H1 (cell line): Measurements from ENCODE around the gene S100G. TPM values are rescaled to one million over a fixed set of nuclear protein-coding genes. Genes with fewer than 3 reads are reported as not detected.

Source experiments
- CTCF ChIA-PET: fragments of 300-600 bp; sonication (Branson Sonifier 250); formaldehyde crosslinking; loops from one replicate; lab custom pipeline; 2021; ENCODE audit not compliant: partially characterized antibody; lab: Charles Lee
- POLR2A ChIA-PET: fragments of 300-600 bp; sonication (Branson Sonifier 250); formaldehyde crosslinking; loops from one replicate; lab custom pipeline; 2021; ENCODE audit warnings: inconsistent platforms; ENCODE audit not compliant: partially characterized antibody; lab: Charles Lee
- DNase-seq, 2 experiments: peaks; one replicate each; pipeline versions ENCODE4 v3.0.0 to v3.0.0-alpha.2; 2010 to 2022; ENCODE audit warnings: low spot score in 2 of 2, low read depth in 1 of 2, mixed read lengths in 1 of 2
- FAIRE-seq: peaks from 2 replicates; lab custom pipeline; 2011; peaks lifted over from hg19 to GRCh38; lab: Jason Lieb, UNC
- H2AFZ ChIP-seq: 2 replicates; pipeline ENCODE4 v1.8.1; 2012; ENCODE audit warnings: low read length, inconsistent platforms
- H2AK5ac ChIP-seq: 2 replicates; pipeline ENCODE4 v1.6.1; 2013; ENCODE audit warnings: low read depth, low read length
- H2BK120ac ChIP-seq: replicated peaks from 2 replicates; pipeline ENCODE3; 2013; ENCODE audit warnings: low read depth, low read length, inconsistent platforms
- H2BK12ac ChIP-seq: 2 replicates; pipeline ENCODE4 v1.6.1; 2013; ENCODE audit warnings: low read depth, low read length
- H2BK15ac ChIP-seq: 2 replicates; pipeline ENCODE4 v1.6.1; 2013; ENCODE audit warnings: low read length
- H2BK20ac ChIP-seq: 2 replicates; pipeline ENCODE4 v1.6.1; 2013; ENCODE audit warnings: low read length
- H2BK5ac ChIP-seq: 2 replicates; pipeline ENCODE4 v1.6.1; 2013; ENCODE audit warnings: low read depth, low read length
- H3K14ac ChIP-seq: 2 replicates; pipeline ENCODE4 v1.6.1; 2013; ENCODE audit warnings: inconsistent platforms; ENCODE audit not compliant: insufficient read length
- H3K18ac ChIP-seq: 2 replicates; pipeline ENCODE4 v1.6.1; 2013; ENCODE audit warnings: low read length; ENCODE audit errors: extremely low read depth
- H3K23ac ChIP-seq: 2 replicates; pipeline ENCODE4 v1.6.1; 2013; ENCODE audit warnings: inconsistent platforms; ENCODE audit not compliant: insufficient read length
- H3K23me2 ChIP-seq: 2 replicates; pipeline ENCODE4 v1.6.1; 2013; ENCODE audit warnings: low read depth, low read length
- H3K27ac ChIP-seq: 2 replicates; pipeline ENCODE4 v1.6.1; 2011; ENCODE audit warnings: low read depth, low read length, inconsistent platforms
- H3K27me3 ChIP-seq, 4 experiments: replicated peaks in 1 of 4; 1 replicate in 1 of 4; 2 replicates in 3 of 4; pipeline versions ENCODE4 v1.6.1 to v1.8.1; 2011 to 2013; ENCODE audit warnings: low read length in 3 of 4, mild to moderate bottlenecking in 3 of 4, inconsistent platforms in 2 of 4, mixed read lengths in 2 of 4, moderate library complexity in 1 of 4; ENCODE audit not compliant: control insufficient read depth in 3 of 4, insufficient read depth in 3 of 4; ENCODE audit errors: extremely low read depth in 1 of 4
- H3K36me3 ChIP-seq, 4 experiments: 2 replicates each; pipeline versions ENCODE4 v1.6.1 to v1.8.1; 2011 to 2013; ENCODE audit warnings: mild to moderate bottlenecking in 4 of 4, low read length in 3 of 4, moderate library complexity in 2 of 4, control low read depth in 1 of 4, inconsistent platforms in 1 of 4; ENCODE audit not compliant: insufficient read depth in 4 of 4, control insufficient read depth in 2 of 4
- H3K4ac ChIP-seq: replicated peaks from 2 replicates; pipeline ENCODE3; 2013; ENCODE audit warnings: low read length, low read depth, mixed read lengths, inconsistent platforms; ENCODE audit not compliant: insufficient read length
- H3K4me1 ChIP-seq, 4 experiments: replicated peaks in 1 of 4; 1 replicate in 1 of 4; 2 replicates in 3 of 4; pipeline versions ENCODE4 v1.6.1 to v1.8.1; 2011 to 2013; ENCODE audit warnings: low read length in 3 of 4, inconsistent platforms in 2 of 4, mixed read lengths in 1 of 4; ENCODE audit not compliant: insufficient read depth in 4 of 4, control insufficient read depth in 3 of 4
- H3K4me2 ChIP-seq, 2 experiments: 2 replicates each; pipeline versions ENCODE4 v1.6.1 to v1.8.1; 2011 to 2013; ENCODE audit warnings: low read depth in 2 of 2, low read length in 2 of 2, control low read depth in 1 of 2, inconsistent platforms in 1 of 2, mild to moderate bottlenecking in 1 of 2; ENCODE audit not compliant: insufficient read depth in 1 of 2
- H3K4me3 ChIP-seq, 4 experiments: fragments of 200-600, 300-600 bp in 1 of 4; sonication (generic), shearing (Covaris generic), sonication (Bioruptor Twin) in 1 of 4; 2 replicates each; pipeline versions ENCODE4 v1.5.1 to v1.8.1; 2011 to 2016; ENCODE audit warnings: low read length in 4 of 4, low read depth in 3 of 4, control low read depth in 2 of 4, inconsistent platforms in 2 of 4, mild to moderate bottlenecking in 2 of 4, mixed read lengths in 1 of 4, moderate library complexity in 1 of 4; ENCODE audit not compliant: insufficient read depth in 2 of 4; ENCODE audit errors: extremely low read depth in 1 of 4
- H3K56ac ChIP-seq: replicated peaks from 2 replicates; pipeline ENCODE3; 2013; ENCODE audit warnings: low read depth, mild to moderate bottlenecking, mixed read lengths, low read length, inconsistent platforms; ENCODE audit not compliant: insufficient read length
- H3K79me1 ChIP-seq: 2 replicates; pipeline ENCODE4 v1.6.1; 2013; ENCODE audit warnings: low read depth, low read length, control low read depth
- H3K79me2 ChIP-seq, 2 experiments: 2 replicates each; pipeline versions ENCODE4 v1.6.1 to v1.8.1; 2012 to 2013; ENCODE audit warnings: low read length in 2 of 2, mild to moderate bottlenecking in 2 of 2, inconsistent platforms in 1 of 2; ENCODE audit not compliant: insufficient read depth in 2 of 2, control insufficient read depth in 1 of 2
- H3K9ac ChIP-seq, 4 experiments: replicated peaks in 1 of 4; 1 replicate in 1 of 4; 2 replicates in 3 of 4; pipeline versions ENCODE4 v1.6.1 to v1.8.1; 2011 to 2013; ENCODE audit warnings: low read depth in 3 of 4, low read length in 3 of 4, control low read depth in 2 of 4, mild to moderate bottlenecking in 2 of 4, moderate library complexity in 2 of 4, inconsistent platforms in 1 of 4; ENCODE audit errors: extremely low read depth in 1 of 4
- H3K9me3 ChIP-seq, 2 experiments: 2 replicates each; pipeline versions ENCODE4 v1.6.1 to v1.8.1; 2012 to 2013; ENCODE audit warnings: mild to moderate bottlenecking in 2 of 2, moderate library complexity in 2 of 2, control low read depth in 1 of 2, inconsistent platforms in 1 of 2, low read depth in 1 of 2, low read length in 1 of 2, mixed read lengths in 1 of 2; ENCODE audit not compliant: insufficient read depth in 2 of 2
- H4K20me1 ChIP-seq, 2 experiments: replicated peaks in 1 of 2; 2 replicates each; pipeline versions ENCODE3 to v1.8.1; 2011 to 2013; ENCODE audit warnings: inconsistent platforms in 2 of 2, low read length in 2 of 2, mild to moderate bottlenecking in 1 of 2; ENCODE audit not compliant: insufficient read depth in 2 of 2, control insufficient read depth in 1 of 2
- H4K5ac ChIP-seq: 2 replicates; pipeline ENCODE4 v1.6.1; 2013; ENCODE audit warnings: low read length, low read depth, mixed read lengths, inconsistent platforms; ENCODE audit not compliant: insufficient read length
- H4K8ac ChIP-seq: 2 replicates; pipeline ENCODE4 v1.8.0; 2013; ENCODE audit warnings: mild to moderate bottlenecking, moderate library complexity, low read length, inconsistent platforms; ENCODE audit not compliant: insufficient read depth; ENCODE audit errors: extremely low read depth
- H4K91ac ChIP-seq: replicated peaks from 2 replicates; pipeline ENCODE3; 2013; ENCODE audit warnings: low read length, mixed read lengths, inconsistent platforms; ENCODE audit not compliant: insufficient read length
- CTCF ChIP-seq, 3 experiments: IDR thresholded peaks; 1 replicate in 2 of 3; 2 replicates in 1 of 3; pipeline versions ENCODE4 v1.5.1 to v1.6.1; 2011; ENCODE audit warnings: low read length in 3 of 3, mild to moderate bottlenecking in 3 of 3, inconsistent platforms in 2 of 3, low read depth in 1 of 3, moderate library complexity in 1 of 3; ENCODE audit not compliant: insufficient read depth in 1 of 3; ENCODE audit errors: control extremely low read depth in 1 of 3
- RAD21 ChIP-seq, 2 experiments: IDR thresholded peaks in 1 of 2; conservative IDR thresholded peaks in 1 of 2; 2 replicates each; pipeline ENCODE4 v1.6.1; 2011; ENCODE audit warnings: low read depth in 2 of 2, low read length in 2 of 2, improper control_type of control experiment in 1 of 2, inconsistent platforms in 1 of 2, mild to moderate bottlenecking in 1 of 2, moderate library complexity in 1 of 2
- SP2 ChIP-seq: IDR thresholded peaks from 2 replicates; pipeline ENCODE4 v1.6.1; 2012; ENCODE audit warnings: mild to moderate bottlenecking, low read length, inconsistent platforms
- WGBS, 2 experiments: shearing (Covaris generic) in 1 of 2; methylation state at CpG; one replicate each; pipeline versions ENCODE4 v1.1.6 to v1.1.7; 2013 to 2015; ENCODE audit warnings: low lambda C conversion rate in 2 of 2, mixed read lengths in 2 of 2, inconsistent platforms in 1 of 2, low coverage in 1 of 2, missing lambda C conversion rate in 1 of 2; ENCODE audit not compliant: insufficient replicate concordance in 2 of 2, insufficient coverage in 1 of 2, insufficient read length in 1 of 2; ENCODE audit errors: extremely low coverage in 1 of 2, missing lambda C conversion rate in 1 of 2; 5-methylcytosine and 5-hydroxymethylcytosine counted together
- polyA plus RNA-seq, 7 experiments: library from polyadenylated mRNA; depleted of rRNA in 3 of 7; stranded (reverse) in 5 of 7; unstranded in 2 of 7; fragments of >200 nt in 5 of 7; fragments of 200-250 nt in 2 of 7; gene quantifications; 1 replicate in 5 of 7; 2 replicates in 1 of 7; 4 replicates in 1 of 7; pipeline versions ENCODE4 v1.2.1 to v1.2.3, GENCODE V29; 2011 to 2013; ENCODE audit warnings: missing spikeins in 2 of 7, mixed read lengths in 2 of 7
- total RNA-seq: library from RNA; stranded (reverse); fragmentation: NEBNext Ultra II Directional; extraction: Animal tissue kit (Norgen Biotek cat#: 25700); gene quantifications from 2 replicates; pipeline ENCODE4 v1.2.1, GENCODE V29; 2021

The S100G gene
- total and polyA plus RNA-seq, 2 of the 8 experiments (the other 6 are each of a cell fraction or from before 2014, with no cell fraction given): not detected

GRCh38 chrX:16695079-16695676, 45.2 kb downstream of the S100G start:
- Histone ChIP-seq H3K79me1 (no peaks in the 10 kb centered on the region), H2AFZ (no peak overlapping the region), H2BK120ac (no peak overlapping the region), H3K4me1 (no peaks in the 10 kb centered on the region), H2BK15ac (no peak overlapping the region), H3K4me3 (no peak overlapping the region), H2BK20ac (no peak overlapping the region), H3K56ac (no peak overlapping the region), H3K23me2 (no peaks in the 10 kb centered on the region), H3K27me3 (no peaks in the 10 kb centered on the region), H4K91ac (no peak overlapping the region), H3K27ac (no peak overlapping the region), H4K20me1 (no peaks in the 10 kb centered on the region), H3K4ac (no peak overlapping the region), H4K5ac (no peak overlapping the region), H3K14ac (no peak overlapping the region), H2BK12ac (no peak overlapping the region), H3K4me2 (no peak overlapping the region), H3K23ac (no peak overlapping the region), H4K8ac (no peak overlapping the region), H2BK5ac (no peak overlapping the region)
- ChIA-PET POLR2A (interaction anchor here (1.0 to 1.8 kb wide), 3 partner anchors 13 to 17 kb away, joined by 3 to 5 read pairs (median 4); partner anchors contain the start of gene CTPS2), CTCF (interaction anchor here (0.7 to 2.1 kb wide), 4 partner anchors 12 to 1113 kb away, joined by 3 to 6 read pairs (median 4); no protein-coding TSS in a partner anchor)
- FAIRE-seq (no peak), DNase-seq (peak in 1 of 2 experiments; percentile 74)
- WGBS, 2 experiments: 64% methylated on average over 10 of the region's 10 CpGs; no CpG with 5 or more reads in 1 of the 2 experiments
- peak; percentile 14 to 66 (median 55) for TF ChIP-seq CTCF (IDR thresholded peaks at IDR 0.05; ENCODE audit: control extremely low read depth in 1 of 3, insufficient read depth in 1 of 3, low read depth in 1 of 3, low read length in 3 of 3)
- TF ChIP-seq SP2: no peak
- peak; percentile 73 to 74 for TF ChIP-seq RAD21 (IDR thresholded peaks at IDR 0.05 in 1 of 2, conservative IDR thresholded peaks at IDR 0.05 in 1 of 2; ENCODE audit: low read depth in 2 of 2, low read length in 2 of 2)
- TF ChIP-seq, all 59 proteins: peak for 2
- Histone ChIP-seq H3K79me2 (no peaks in the 10 kb centered on the region; a peak in 1 of 4 replicates), H3K18ac (no peak overlapping the region), H2AK5ac (no peak overlapping the region), H3K9me3 (no peaks in the 10 kb centered on the region), H3K9ac (no peak overlapping the region), H3K36me3 (peaks cover 8 to 50% (median 29%) of the 10 kb centered on the region in 4 experiments; a peak in 7 of 8 replicates)
